Measurements from ENCODE around the gene NT5DC2.

GRCh38 chr3:52539010-52539653 lies 5.5 kb upstream of the NT5DC2 start:
- TF ChIP-seq CTCF (IDR thresholded peaks at IDR 0.05) (no peak), POLR2A (IDR thresholded peaks at IDR 0.05) (no peak)
